Stomach (tissue), 4 donors: ENCODE results near the gene FOXS1.

ENCODE experiments used
- POLR2AphosphoS5 ChIP-seq, 3 donors: sonication (generic); formaldehyde crosslinking; IDR thresholded peaks; one replicate each; pipeline ENCODE4 v1.6.1; 2016; ENCODE audit warnings: antibody characterized with exemption in 3 of 3
- TF ChIP-seq, protein P1 (sequence below), 7 experiments: fragments of 450-650 bp in 4 of 7; fragments of 200-600 bp in 3 of 7; sonication (generic) in 3 of 7; IDR thresholded peaks; one replicate each; pipeline ENCODE4 v1.5.1; 2016 to 2019; ENCODE audit warnings: antibody characterized with exemption in 7 of 7, control low read depth in 2 of 7, mild to moderate bottlenecking in 1 of 7

DNA sequence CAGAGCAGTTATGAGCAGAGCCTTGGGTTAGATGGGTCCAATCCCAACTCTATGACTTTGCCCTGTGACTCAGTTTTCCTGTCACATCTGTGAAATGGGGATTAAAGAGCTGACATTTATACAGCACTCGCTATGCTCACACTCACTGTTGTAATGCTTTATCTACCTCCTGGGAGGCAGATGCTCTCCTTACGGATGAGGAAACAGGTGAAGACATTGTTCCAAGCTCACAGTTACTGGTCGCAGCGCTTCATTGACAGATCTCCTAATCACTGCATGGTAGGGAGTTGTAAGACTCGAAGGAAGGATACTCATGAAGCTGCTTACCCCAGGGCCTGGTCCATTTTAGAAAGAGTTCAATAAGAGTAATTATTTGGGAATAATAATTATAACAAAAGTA is 29.2 kb downstream of the FOXS1 start:
- TF ChIP-seq POLR2AphosphoS5 (IDR thresholded peaks at IDR 0.05): no peak
- TF ChIP-seq, protein P1, sequence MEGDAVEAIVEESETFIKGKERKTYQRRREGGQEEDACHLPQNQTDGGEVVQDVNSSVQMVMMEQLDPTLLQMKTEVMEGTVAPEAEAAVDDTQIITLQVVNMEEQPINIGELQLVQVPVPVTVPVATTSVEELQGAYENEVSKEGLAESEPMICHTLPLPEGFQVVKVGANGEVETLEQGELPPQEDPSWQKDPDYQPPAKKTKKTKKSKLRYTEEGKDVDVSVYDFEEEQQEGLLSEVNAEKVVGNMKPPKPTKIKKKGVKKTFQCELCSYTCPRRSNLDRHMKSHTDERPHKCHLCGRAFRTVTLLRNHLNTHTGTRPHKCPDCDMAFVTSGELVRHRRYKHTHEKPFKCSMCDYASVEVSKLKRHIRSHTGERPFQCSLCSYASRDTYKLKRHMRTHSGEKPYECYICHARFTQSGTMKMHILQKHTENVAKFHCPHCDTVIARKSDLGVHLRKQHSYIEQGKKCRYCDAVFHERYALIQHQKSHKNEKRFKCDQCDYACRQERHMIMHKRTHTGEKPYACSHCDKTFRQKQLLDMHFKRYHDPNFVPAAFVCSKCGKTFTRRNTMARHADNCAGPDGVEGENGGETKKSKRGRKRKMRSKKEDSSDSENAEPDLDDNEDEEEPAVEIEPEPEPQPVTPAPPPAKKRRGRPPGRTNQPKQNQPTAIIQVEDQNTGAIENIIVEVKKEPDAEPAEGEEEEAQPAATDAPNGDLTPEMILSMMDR (IDR thresholded peaks at IDR 0.05): no peak
